HG03439 (cell line): ENCODE measurements around the gene TLCD2.
A peak's percentile ranks its signal among the peaks of the same experiment; 100 is the strongest.
"Not testable (repeated sequence)": the region's sequence is repeated elsewhere in the genome, so short reads cannot be mapped to it uniquely, and the experiment has no call there.

Experiments used
- ATAC-seq: cut with Tn5 transposase; IDR thresholded peaks from one replicate; pipeline ENCODE4 v1.9.1; 2021; ENCODE audit warnings: mild to moderate bottlenecking, moderate library complexity; ENCODE audit not compliant: unreplicated experiment

The TLCD2 gene

GRCh38 chr17:1736348-1737281 is 26.4 kb upstream of the TLCD2 start:
- no peak for ATAC-seq

DNA sequence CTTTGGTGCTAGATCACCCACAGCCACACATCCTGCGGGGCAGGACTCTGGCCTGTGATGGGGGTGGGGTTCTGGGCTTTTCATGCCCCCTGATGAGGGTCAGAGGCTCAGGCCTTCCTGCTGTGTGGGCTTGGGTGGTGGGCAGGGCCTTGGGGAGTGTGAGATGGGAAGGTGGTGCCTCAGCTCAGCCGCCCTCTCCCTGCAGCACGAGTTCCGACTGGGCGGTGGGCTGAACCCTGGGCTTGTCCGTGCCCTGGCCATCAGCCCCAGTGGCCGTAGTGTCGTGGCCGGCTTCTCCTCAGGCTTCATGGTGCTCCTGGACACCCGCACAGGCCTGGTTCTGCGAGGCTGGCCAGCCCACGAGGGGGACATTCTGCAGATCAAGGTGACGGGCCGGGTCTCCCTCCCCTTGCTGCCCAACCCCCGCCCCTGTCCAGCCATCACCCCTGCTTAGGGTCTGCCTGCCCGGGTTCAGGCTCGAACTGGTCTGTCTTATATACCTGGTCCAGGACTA is 25.7 kb upstream of the TLCD2 start:
- ATAC-seq, result no peak

DNA sequence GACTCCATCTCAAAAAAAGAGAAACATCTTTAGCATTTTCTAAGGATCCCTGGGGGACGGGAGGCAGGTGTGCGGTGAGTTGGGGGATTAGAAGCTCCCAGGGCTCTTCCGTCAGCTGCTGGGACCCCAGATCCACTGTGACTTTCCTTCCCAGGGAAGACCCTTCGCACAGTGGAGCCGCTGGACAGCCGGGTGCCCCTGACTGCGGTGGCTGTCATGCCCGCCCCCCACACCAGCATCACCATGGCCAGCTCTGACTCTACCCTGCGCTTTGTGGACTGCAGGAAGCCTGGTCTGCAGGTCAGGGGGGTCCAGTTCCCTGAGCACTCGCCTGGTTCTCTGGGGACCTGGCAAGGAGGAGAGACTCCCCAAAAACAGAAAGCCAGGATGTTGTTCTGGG is 25.2 kb upstream of the TLCD2 start:
- ATAC-seq, result no peak

DNA sequence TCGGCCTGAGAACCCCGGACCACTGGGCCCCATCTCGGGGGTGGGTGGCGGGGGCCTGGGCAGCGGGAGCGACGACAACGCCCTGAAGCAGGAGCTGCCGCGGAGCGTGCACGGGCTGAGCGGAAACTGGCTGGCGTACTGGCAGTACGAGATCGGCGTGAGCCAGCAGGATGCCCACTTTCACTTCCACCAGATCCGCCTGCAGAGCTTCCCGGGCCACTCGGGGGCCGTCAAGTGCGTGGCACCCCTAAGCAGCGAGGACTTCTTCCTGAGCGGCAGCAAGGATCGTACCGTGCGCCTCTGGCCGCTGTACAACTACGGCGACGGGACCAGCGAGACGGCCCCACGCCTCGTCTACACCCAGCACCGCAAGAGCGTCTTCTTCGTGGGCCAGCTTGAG is 23.6 kb upstream of the TLCD2 start:
- ATAC-seq, result no peak

DNA sequence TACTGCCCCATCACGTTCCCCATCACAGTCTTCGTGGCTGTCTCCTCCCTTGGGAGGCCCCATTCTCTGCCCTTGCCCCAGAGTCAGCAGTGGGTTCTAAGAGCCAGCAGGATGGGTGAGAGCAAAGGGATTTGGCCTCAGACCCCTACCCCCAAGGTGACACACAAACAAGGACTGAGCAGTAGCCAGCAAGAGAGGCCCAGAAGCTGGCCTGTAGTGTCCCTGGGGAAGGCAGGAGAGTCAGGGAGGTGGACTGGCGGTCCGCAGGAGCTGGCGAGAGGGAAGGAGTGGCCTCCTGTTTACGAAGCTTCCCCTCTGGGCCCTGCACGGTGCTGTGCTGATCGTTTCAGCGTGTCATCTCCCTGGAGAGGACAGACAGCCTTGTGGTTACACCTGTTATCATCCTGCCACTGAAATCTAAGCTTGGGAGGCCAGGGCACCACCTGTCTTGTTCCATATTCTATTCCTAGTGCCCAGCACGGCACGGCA is 22.7 kb upstream of the TLCD2 start:
- ATAC-seq, result no peak

- ATAC-seq, result no peak
Observed at GRCh38 chr17:1732241-1732832, 22.2 kb upstream of the TLCD2 start.

DNA sequence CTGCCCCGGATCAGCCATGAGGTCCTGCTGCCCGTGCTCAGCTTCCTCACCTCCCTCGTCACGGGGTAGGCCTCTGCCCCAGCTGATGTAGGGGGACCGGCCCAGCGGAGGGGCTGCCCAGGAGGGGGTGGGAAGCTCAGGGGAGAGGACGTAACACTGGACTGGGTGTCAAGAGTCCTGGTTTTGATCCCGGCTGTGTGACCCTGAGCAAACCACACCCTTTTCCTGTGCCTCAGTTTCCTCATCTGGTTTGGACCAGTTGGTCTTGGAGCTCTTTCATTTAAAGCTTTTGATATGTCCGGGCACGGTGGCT is 21.0 kb upstream of the TLCD2 start:
- ATAC-seq, result no peak

- no peak for ATAC-seq
Observed at GRCh38 chr17:1730326-1731193, 20.4 kb upstream of the TLCD2 start.

DNA sequence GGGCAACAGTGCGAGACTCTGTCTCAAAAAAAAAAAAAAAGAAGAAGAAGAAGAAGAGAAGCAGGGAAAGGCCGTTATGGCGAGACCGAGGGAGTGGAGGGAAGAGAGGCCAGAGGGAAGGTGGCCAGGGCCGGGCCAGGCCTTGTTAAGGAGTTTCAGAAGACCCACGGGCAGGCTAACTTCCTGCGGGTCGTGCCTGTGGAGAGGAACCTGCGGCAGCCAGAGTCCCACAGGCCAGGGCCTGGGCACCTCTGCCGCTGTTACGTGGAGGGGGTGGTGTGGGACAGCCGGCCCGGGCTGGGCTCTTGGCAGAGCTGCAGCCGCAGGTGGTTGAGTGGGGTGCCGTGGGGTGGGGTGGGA is 19.8 kb upstream of the TLCD2 start:
- no peak for ATAC-seq

- no peak for ATAC-seq
Observed at GRCh38 chr17:1727876-1728630, 17.9 kb upstream of the TLCD2 start.

DNA sequence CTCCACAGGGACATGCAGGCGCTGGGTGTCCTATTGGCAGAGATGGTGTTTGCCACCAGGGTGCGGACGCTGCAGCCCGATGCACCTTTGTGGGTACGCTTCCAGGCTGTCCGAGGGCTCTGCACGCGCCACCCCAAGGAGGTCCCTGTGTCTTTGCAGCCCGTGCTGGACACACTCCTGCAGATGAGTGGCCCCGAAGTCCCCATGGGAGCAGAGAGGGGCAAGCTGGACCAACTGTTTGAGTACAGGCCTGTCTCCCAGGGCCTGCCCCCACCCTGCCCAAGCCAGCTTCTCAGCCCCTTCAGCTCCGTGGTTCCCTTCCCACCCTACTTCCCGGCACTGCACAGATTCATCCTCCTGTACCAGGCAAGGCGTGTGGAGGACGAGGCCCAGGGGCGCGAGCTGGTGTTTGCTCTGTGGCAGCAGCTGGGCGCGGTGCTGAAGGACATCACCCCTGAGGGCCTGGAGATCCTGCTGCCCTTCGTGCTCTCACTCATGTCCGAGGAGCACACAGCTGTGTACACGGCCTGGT is 17.1 kb upstream of the TLCD2 start:
- no peak for ATAC-seq

GRCh38 chr17:1726626-1727257 is 16.6 kb upstream of the TLCD2 start:
- ATAC-seq, result no peak

GRCh38 chr17:1725642-1726511 is 15.7 kb upstream of the TLCD2 start:
- no peak for ATAC-seq

GRCh38 chr17:1724869-1725641 is 14.9 kb upstream of the TLCD2 start:
- ATAC-seq, result peak; percentile 34

DNA sequence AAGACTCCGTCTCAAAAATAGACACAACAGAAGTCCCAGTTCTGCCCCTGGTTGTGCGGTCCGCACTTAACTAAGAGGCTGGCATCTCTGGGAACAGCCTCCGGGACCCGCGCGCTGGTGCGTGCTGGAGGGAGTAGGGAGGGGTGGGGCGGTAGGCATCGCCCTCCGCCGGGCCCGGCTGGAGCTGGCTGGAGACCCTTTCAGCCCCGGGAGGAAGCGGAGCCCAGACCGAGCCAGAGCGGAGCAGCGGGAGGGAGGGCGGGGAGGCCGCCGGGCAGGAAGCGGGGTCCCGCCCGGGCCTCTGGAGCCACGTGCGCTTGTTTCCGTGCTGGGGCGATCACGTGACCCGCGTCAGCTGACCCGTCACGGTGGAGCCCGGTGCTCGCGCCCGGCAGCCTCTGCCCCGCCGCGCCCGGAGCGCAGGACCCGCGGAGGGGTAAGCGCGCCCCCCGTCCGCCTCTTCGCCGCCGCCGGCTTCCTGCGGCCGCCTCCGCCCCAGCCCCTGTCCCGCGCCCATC is 14.2 kb upstream of the TLCD2 start, which contains the start of gene WDR81:
TSS of gene WDR81 (plus strand) at position 354 of the 518 bp plus-strand sequence. CDS start 256 bp downstream, outside the sequence.
- ATAC-seq, result peak; percentile 44

DNA sequence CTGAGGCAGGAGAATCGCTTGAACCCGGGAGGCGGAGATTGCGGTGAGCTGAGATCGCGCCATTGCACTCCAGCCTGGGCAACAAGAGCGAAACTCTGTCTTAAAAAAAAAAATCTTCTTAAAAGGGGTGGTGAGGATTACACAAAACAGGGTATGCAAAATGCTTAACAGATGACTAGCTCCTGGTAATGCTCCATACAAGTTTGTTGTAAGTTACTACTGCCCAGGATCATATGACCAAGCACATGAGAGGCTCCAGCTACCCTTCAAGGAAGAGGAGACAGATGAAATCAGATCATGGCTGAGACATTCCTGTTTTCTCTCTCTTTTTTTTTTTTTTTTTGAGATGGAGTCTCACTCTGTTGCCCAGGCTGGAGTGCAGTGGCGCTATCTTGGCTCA is 11.8 kb upstream of the TLCD2 start:
- not testable (repeated sequence) for ATAC-seq

DNA sequence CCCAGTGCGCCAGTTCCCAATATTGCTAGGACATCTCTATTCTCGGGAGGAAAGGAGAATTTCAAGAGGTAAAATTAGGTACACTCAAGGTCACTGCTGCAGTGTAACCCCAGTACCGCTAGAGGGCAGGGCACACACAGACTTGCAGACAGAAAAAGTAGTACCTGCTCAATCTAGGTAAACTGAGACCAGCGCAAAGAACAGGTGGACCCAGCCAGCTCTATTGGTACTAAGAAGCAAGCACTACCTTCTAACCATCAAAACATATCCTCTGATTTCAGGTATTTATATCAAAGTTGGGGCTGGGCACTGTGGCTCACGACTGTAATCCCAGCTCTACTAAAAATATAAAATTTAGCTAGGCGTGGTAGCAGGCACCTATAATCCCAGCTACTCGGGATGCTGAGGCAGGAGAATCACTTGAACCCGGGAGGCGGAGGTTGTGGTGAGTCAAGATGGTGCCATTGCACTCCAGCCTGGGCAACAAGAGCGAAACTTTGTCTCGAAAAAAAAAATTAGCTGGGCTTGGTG is 10.7 kb upstream of the TLCD2 start:
- ATAC-seq, result no peak
